Endodermal cell (in vitro differentiated cells): ENCODE data around the gene TMEM179B. TPM values are rescaled to one million over a fixed set of nuclear protein-coding genes. Genes with fewer than 3 reads are reported as not detected.
A peak's percentile ranks its signal among the peaks of the same experiment; 100 is the strongest.

Experiments
- DNase-seq: peaks from one replicate; pipeline ENCODE4 v3.0.0-alpha.2; 2017
- H3K27ac ChIP-seq: 2 replicates; pipeline ENCODE4 v1.5.1; 2013; ENCODE audit warnings: mild to moderate bottlenecking, low read depth, low read length, moderate library complexity
- H3K27me3 ChIP-seq: 2 replicates; pipeline ENCODE4 v1.6.1; 2013; ENCODE audit warnings: mild to moderate bottlenecking, low read length, moderate library complexity; ENCODE audit not compliant: insufficient read depth, control insufficient read depth, poor library complexity, severe bottlenecking
- H3K36me3 ChIP-seq: 2 replicates; pipeline ENCODE4 v1.7.0; 2013; ENCODE audit warnings: mild to moderate bottlenecking, low read length, moderate library complexity; ENCODE audit not compliant: control insufficient read depth, insufficient read depth
- H3K4me1 ChIP-seq: one replicate; pipeline ENCODE4 v1.7.0; 2013; ENCODE audit warnings: low read length; ENCODE audit not compliant: control insufficient read depth, insufficient read depth
- H3K4me3 ChIP-seq: 2 replicates; pipeline ENCODE4 v1.5.1; 2013; ENCODE audit warnings: mild to moderate bottlenecking, low read length, moderate library complexity
- H3K9ac ChIP-seq: 2 replicates; pipeline ENCODE4 v1.6.1; 2013; ENCODE audit warnings: mild to moderate bottlenecking, low read length, moderate library complexity; ENCODE audit not compliant: poor library complexity, severe bottlenecking; ENCODE audit errors: extremely low read depth
- H3K9me3 ChIP-seq: 2 replicates; pipeline ENCODE4 v1.6.1; 2013; ENCODE audit warnings: mild to moderate bottlenecking, low read length, moderate library complexity; ENCODE audit not compliant: control insufficient read depth
- H3K27ac Mint-ChIP-seq: 2 replicates; pipeline ENCODE4 v1.8.0; 2020; ENCODE audit warnings: mixed read lengths
- H3K27me3 Mint-ChIP-seq: 2 replicates; pipeline ENCODE4 v1.8.0; 2021; ENCODE audit warnings: mild to moderate bottlenecking, mixed read lengths; ENCODE audit not compliant: insufficient read depth
- H3K36me3 Mint-ChIP-seq: 2 replicates; pipeline ENCODE4 v1.8.0; 2020; ENCODE audit warnings: low read depth, mixed read lengths
- H3K4me1 Mint-ChIP-seq: 2 replicates; pipeline ENCODE4 v1.8.0; 2020; ENCODE audit warnings: mixed read lengths
- H3K4me3 Mint-ChIP-seq: 2 replicates; pipeline ENCODE4 v1.8.0; 2020; ENCODE audit warnings: mild to moderate bottlenecking, moderate library complexity, mixed read lengths
- H3K9me3 Mint-ChIP-seq: 2 replicates; pipeline ENCODE4 v1.8.0; 2020; ENCODE audit warnings: mild to moderate bottlenecking, mixed read lengths
- WGBS, 2 experiments: methylation state at CpG; one replicate each; pipeline versions ENCODE4 v1.1.5 to v1.1.7; 2013; ENCODE audit warnings: missing lambda C conversion rate in 2 of 2, mixed read lengths in 1 of 2; ENCODE audit not compliant: insufficient coverage in 1 of 2, insufficient read length in 1 of 2; 5-methylcytosine and 5-hydroxymethylcytosine counted together
- total RNA-seq, 2 donors: library from RNA; stranded (reverse); fragmentation: NEBNext Ultra II Directional in 1 of 2; extraction: Animal tissue kit (Norgen Biotek cat#: 25700) in 1 of 2; gene quantifications; 2 replicates in 1 of 2; 3 replicates in 1 of 2; pipeline ENCODE4 v1.2.1, GENCODE V29; 2021
- TF ChIP-seq, protein P1 (sequence below): fragments of 200-600 bp; sonication (generic); conservative IDR thresholded peaks from 2 replicates; pipeline ENCODE4 v1.5.0; 2021; ENCODE audit warnings: antibody characterized with exemption, mild to moderate bottlenecking

TMEM179B gene
- total RNA-seq, 2 donors from 2014 or later, result 31.0 TPM

DNA sequence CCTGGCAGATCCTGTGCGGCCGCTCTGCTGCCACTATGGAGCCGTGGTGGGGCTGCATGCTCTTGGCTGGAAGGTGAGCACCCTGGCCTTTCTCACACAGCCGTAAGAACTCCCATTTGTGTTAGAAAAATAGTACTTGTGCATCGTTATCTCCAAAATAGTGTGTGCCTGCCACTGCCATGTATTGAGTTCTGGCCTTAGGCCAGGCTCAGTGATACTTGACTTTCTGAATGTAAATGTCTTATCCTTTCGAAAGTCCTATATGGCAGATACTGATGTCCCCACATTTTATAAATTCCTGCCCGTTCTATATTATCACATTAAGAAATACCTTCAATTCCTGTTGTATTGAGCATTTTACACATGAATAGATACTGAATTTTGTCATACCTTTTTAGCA, 4.4 kb upstream of the TMEM179B start:
- Histone ChIP-seq H3K4me1 (no peaks in the 10 kb centered on the region), H3K4me3 (no peak overlapping the region), H3K9ac (no peak overlapping the region), H3K36me3 (peaks cover 41% of the 10 kb centered on the region), H3K27me3 (no peaks in the 10 kb centered on the region), H3K27ac (no peak overlapping the region), H3K9me3 (no peaks in the 10 kb centered on the region)
- Mint-ChIP-seq H3K36me3 (peaks cover 51% of the 10 kb centered on the region), H3K4me1 (no peaks in the 10 kb centered on the region), H3K9me3 (no peaks in the 10 kb centered on the region), H3K27me3 (no peaks in the 10 kb centered on the region), H3K27ac (no peak overlapping the region), H3K4me3 (no peak overlapping the region)
- TF ChIP-seq, protein P1, sequence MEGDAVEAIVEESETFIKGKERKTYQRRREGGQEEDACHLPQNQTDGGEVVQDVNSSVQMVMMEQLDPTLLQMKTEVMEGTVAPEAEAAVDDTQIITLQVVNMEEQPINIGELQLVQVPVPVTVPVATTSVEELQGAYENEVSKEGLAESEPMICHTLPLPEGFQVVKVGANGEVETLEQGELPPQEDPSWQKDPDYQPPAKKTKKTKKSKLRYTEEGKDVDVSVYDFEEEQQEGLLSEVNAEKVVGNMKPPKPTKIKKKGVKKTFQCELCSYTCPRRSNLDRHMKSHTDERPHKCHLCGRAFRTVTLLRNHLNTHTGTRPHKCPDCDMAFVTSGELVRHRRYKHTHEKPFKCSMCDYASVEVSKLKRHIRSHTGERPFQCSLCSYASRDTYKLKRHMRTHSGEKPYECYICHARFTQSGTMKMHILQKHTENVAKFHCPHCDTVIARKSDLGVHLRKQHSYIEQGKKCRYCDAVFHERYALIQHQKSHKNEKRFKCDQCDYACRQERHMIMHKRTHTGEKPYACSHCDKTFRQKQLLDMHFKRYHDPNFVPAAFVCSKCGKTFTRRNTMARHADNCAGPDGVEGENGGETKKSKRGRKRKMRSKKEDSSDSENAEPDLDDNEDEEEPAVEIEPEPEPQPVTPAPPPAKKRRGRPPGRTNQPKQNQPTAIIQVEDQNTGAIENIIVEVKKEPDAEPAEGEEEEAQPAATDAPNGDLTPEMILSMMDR, result no peak
- DNase-seq, result no peak
- 94 to 95% methylated on average over 7 of the region's 7 CpGs for WGBS, 2 experiments

DNA sequence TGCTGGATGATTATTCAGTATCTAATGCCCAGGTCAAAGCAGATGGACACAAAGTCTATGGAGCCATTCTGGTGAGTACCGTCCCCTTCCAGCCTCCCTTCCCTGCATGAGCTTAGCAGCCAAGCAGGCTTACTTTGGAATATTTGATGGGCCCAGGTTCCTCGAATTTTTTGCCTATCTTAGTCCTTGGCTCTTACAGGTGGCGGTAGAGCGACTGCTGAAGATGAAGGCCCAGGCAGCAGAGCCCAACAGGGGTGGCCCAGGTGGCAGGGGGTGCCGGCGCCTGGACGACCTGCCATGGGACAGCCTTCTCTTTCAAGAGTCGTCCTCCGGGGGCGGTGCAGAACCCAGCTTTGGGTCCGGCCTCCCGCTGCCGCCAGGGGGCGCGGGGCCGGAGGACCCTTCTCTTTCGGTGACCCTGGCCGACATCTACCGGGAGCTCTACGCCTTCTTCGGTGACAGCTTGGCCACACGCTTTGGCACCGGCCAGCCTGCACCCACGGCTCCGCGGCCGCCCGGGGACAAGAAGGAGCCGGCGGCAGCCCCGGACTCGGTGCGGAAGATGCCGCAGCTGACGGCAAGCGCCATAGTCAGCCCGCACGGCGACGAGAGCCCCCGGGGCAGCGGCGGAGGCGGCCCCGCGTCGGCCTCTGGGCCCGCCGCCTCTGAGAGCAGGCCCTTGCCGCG, 741 bp upstream of the TMEM179B start:
- peak overlapping the region; percentile 80 for H3K27ac ChIP-seq
- H3K36me3 Mint-ChIP-seq, result peaks cover 45% of the 10 kb centered on the region
- H3K27me3 ChIP-seq, result no peaks in the 10 kb centered on the region
- H3K9ac ChIP-seq, result peak overlapping the region; percentile 78
- H3K36me3 ChIP-seq, result peaks cover 44% of the 10 kb centered on the region
- no peaks in the 10 kb centered on the region for H3K9me3 ChIP-seq
- H3K4me1 ChIP-seq, result no peaks in the 10 kb centered on the region
- DNase-seq, result peak; percentile 97
- TF ChIP-seq, protein P1, result peak; percentile 98
- peaks cover 9% of the 10 kb centered on the region for H3K4me1 Mint-ChIP-seq
- H3K9me3 Mint-ChIP-seq, result no peaks in the 10 kb centered on the region
- H3K4me3 ChIP-seq, result peak overlapping the region; percentile 97
- H3K27me3 Mint-ChIP-seq, result no peaks in the 10 kb centered on the region
- 6 to 10% methylated on average over 22 to 51 of the region's 51 CpGs for WGBS, 2 experiments
- H3K4me3 Mint-ChIP-seq, result peak overlapping the region; percentile 89
- H3K27ac Mint-ChIP-seq, result peak overlapping the region; percentile 81

DNA sequence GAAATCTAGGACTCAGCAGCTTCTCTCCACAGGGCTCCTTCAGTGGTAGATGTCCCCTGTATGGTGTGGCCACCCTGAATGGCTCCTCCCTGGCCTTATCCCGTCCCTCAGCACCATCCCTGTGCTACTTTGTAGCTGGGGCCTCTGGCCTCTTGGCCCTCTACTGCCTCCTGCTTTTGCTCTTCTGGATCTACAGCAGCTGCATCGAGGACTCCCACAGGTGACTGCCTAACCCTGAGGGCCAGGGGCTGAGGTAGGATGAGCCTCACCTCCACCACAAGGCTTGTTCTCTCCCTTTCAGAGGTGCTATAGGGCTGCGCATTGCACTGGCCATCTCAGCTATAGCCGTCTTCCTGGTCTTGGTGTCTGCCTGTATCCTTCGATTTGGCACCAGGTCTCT, 1.8 kb downstream of the TMEM179B start:
- no peaks in the 10 kb centered on the region for H3K9me3 Mint-ChIP-seq
- Histone ChIP-seq H3K36me3 (peaks cover 43% of the 10 kb centered on the region), H3K9me3 (no peaks in the 10 kb centered on the region), H3K4me3 (no peak overlapping the region), H3K27me3 (no peaks in the 10 kb centered on the region), H3K9ac (no peak overlapping the region), H3K27ac (no peak overlapping the region), H3K4me1 (no peaks in the 10 kb centered on the region)
- peaks cover 31% of the 10 kb centered on the region for H3K36me3 Mint-ChIP-seq
- 91 to 93% methylated on average over 3 to 5 of the region's 5 CpGs for WGBS, 2 experiments
- no peaks in the 10 kb centered on the region for H3K27me3 Mint-ChIP-seq
- peak; percentile 65 for DNase-seq
- H3K4me3 Mint-ChIP-seq, result peak overlapping the region; percentile 89
- H3K27ac Mint-ChIP-seq, result peak overlapping the region; percentile 82
- TF ChIP-seq, protein P1, result peak; percentile 45
- H3K4me1 Mint-ChIP-seq, result peaks cover 15% of the 10 kb centered on the region
